Kidney epithelial cell (primary cell): ENCODE results near the gene CASQ2. TPM values are rescaled to one million over a fixed set of nuclear protein-coding genes. Genes with fewer than 3 reads are reported as not detected.

Experiments
- DNase-seq: peaks from one replicate; pipeline ENCODE4 v3.0.0-alpha.2; 2010; ENCODE audit warnings: low read depth
- H3K27me3 ChIP-seq: 2 replicates; pipeline ENCODE4 v1.6.0; 2011; ENCODE audit warnings: low read length; ENCODE audit not compliant: control insufficient read depth, insufficient read depth
- H3K36me3 ChIP-seq: 2 replicates; pipeline ENCODE4 v1.5.1; 2011; ENCODE audit warnings: low read length; ENCODE audit not compliant: control insufficient read depth, insufficient read depth
- H3K4me3 ChIP-seq: 2 replicates; pipeline ENCODE4 v1.5.1; 2011; ENCODE audit warnings: low read depth, mild to moderate bottlenecking, control low read depth, low read length
- total RNA-seq: library from RNA; depleted of rRNA; stranded (reverse); fragments of >200 nt; gene quantifications from 2 replicates; pipeline ENCODE4 v1.2.3, GENCODE V29; 2015
- TF ChIP-seq, protein P1 (sequence below): IDR thresholded peaks from 2 replicates; pipeline ENCODE4 v1.5.1; 2011; ENCODE audit warnings: mild to moderate bottlenecking, moderate library complexity, low read length, control low read depth, inconsistent platforms; ENCODE audit not compliant: insufficient read depth, poor library complexity, severe bottlenecking

The CASQ2 gene
- total RNA-seq, 1 donor from 2014 or later, result not detected

DNA sequence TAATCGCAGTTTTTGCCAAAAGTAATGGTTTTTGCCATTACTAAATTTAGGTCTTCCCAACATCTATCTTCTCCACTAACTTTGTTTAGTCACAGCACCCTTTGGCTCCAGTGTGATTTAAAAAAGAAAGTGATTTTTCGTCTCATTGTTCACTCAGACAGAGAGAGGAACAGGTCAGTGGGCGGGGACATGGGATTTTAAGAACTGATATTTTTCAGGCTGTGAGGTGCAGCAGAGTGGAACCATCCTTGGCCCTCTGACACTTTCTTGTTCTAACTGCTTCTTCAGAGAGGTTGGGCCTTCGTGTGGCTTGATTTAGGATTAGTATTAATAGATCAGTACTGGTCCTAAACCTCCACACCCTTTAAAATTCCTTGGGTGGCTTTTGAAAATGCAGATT, 38.8 kb downstream of the CASQ2 start:
- no peaks in the 10 kb centered on the region for H3K36me3 ChIP-seq
- H3K4me3 ChIP-seq, result no peak overlapping the region
- no peaks in the 10 kb centered on the region for H3K27me3 ChIP-seq
- TF ChIP-seq, protein P1, sequence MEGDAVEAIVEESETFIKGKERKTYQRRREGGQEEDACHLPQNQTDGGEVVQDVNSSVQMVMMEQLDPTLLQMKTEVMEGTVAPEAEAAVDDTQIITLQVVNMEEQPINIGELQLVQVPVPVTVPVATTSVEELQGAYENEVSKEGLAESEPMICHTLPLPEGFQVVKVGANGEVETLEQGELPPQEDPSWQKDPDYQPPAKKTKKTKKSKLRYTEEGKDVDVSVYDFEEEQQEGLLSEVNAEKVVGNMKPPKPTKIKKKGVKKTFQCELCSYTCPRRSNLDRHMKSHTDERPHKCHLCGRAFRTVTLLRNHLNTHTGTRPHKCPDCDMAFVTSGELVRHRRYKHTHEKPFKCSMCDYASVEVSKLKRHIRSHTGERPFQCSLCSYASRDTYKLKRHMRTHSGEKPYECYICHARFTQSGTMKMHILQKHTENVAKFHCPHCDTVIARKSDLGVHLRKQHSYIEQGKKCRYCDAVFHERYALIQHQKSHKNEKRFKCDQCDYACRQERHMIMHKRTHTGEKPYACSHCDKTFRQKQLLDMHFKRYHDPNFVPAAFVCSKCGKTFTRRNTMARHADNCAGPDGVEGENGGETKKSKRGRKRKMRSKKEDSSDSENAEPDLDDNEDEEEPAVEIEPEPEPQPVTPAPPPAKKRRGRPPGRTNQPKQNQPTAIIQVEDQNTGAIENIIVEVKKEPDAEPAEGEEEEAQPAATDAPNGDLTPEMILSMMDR, result no peak
- DNase-seq, result no peak

DNA sequence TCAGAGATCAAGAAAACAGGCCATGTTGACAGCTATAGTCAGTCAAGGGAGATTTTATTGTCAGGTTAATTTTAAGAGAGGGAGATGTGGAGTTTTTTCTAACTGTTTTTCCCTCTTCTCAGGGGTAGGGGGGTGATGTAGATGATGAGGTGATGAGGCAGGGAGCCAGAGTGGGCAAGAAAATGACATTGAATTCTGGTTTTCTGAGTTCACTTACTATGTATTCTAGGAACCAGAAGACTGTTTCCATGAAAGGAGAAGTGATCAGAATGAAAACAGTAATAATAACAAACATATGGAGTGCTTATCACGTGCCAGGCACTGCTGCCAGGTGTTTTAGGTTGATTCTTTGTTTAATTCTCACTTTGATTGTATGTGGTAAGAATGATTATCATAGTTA, 40.2 kb downstream of the CASQ2 start:
- TF ChIP-seq, protein P1, result no peak
- Histone ChIP-seq H3K27me3 (no peaks in the 10 kb centered on the region), H3K4me3 (no peak overlapping the region), H3K36me3 (no peaks in the 10 kb centered on the region)
- no peak for DNase-seq

- peak; percentile 75 for DNase-seq
- TF ChIP-seq, protein P1, result no peak
- H3K27me3 ChIP-seq, result no peaks in the 10 kb centered on the region
- H3K36me3 ChIP-seq, result no peaks in the 10 kb centered on the region
- H3K4me3 ChIP-seq, result no peak overlapping the region
Observed at GRCh38 chr1:115727706-115728249, 40.7 kb downstream of the CASQ2 start.

- DNase-seq, result no peak
- TF ChIP-seq, protein P1, result no peak
Observed at GRCh38 chr1:115726570-115726969, 41.9 kb downstream of the CASQ2 start.

DNA sequence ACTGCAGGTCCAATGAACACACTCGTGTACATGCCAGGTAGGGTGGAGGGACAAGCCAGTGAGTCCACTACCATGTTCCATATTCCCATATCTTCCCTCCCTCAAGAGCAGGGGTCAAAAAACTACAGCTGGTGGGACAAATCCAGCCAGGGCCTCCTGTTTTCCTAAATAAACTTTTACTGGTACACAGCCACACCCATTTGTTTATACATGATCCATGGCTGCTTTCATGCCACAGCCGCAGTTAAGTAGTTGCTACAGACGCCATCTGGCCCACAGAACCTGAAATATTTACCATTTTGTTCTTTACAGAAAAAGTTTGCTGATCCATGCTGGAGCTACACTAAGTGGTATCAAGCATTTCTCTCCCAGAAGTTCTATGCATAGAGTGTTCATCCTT, 42.4 kb downstream of the CASQ2 start:
- no peak overlapping the region for H3K4me3 ChIP-seq
- no peak for DNase-seq
- TF ChIP-seq, protein P1, result no peak
- no peaks in the 10 kb centered on the region for H3K36me3 ChIP-seq
- H3K27me3 ChIP-seq, result no peaks in the 10 kb centered on the region

More at GRCh38 chr1:115726570-115726969, 41.9 kb downstream of the CASQ2 start:
- Histone ChIP-seq H3K4me3 (no peak overlapping the region), H3K27me3 (no peaks in the 10 kb centered on the region), H3K36me3 (no peaks in the 10 kb centered on the region)

DNA sequence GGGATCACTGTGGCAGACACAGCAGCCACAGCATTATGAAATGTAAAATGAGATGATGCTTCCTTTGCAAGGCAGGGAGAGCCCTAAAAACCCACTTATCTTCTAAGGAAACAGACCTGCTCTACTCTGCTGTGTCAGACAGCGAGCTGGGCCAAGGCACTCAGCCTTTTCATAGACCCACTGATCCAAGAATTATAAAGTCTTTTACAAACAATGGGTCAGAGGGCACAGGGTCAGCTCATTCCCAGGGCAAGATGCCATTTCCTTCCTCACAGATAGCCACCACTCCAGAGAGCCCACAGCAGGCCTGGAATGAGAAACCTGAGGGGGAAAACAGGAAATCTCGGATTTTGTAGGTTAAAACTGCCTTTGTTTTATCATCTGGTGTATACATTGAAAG, 42.9 kb downstream of the CASQ2 start:
- TF ChIP-seq, protein P1, result no peak
- DNase-seq, result no peak
- no peaks in the 10 kb centered on the region for H3K27me3 ChIP-seq
- no peak overlapping the region for H3K4me3 ChIP-seq
- H3K36me3 ChIP-seq, result no peaks in the 10 kb centered on the region
